Measurements from ENCODE around the gene PCSK5. TPM values are rescaled to one million over a fixed set of nuclear protein-coding genes. Genes with fewer than 3 reads are reported as not detected.

Gene PCSK5
- total and polyA plus RNA-seq, 4 experiments from 2014 or later = 3.4 to 8.4 (median 6.5) TPM

DNA sequence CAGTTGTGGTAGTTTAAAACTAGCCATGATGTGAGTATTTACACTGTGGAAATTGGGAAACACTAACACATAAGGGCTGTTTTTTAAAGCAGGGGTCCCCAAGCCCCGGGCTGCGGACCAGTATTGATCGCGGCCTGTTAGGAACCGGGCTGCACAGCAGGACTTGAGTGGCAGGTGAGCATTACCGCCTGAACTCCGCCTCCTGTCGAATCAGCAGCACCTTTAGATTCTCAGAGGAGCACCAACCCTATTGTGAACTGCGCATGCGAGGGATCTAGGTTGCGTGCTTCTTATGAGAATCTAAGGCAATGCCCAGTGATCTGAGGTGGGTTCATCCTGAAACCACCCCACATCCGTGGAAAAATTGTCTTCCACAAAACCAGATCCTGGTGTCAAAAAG lies 127.8 kb downstream of the PCSK5 start:
- Mint-ChIP-seq H3K27me3 (peaks cover 0 to 1% of the 10 kb centered on the region in 2 donors), H3K4me1 (peaks cover 32 to 72% (median 40%) of the 10 kb centered on the region in 4 donors), H3K9me3 (peaks cover 0 to 4% (median 0%) of the 10 kb centered on the region in 8 donors), H3K4me3 (peak overlapping the region in 5 of 8 donors; percentile 13 to 81 (median 61)), H3K36me3 (no peaks in the 10 kb centered on the region), H3K27ac (peak overlapping the region in 4 of 7 donors; percentile 4 to 77 (median 48))
- Histone ChIP-seq H3K4me1 (ENCODE audit: insufficient read depth, low read length) (peaks cover 23% of the 10 kb centered on the region), H3K9me3 (ENCODE audit: control insufficient read depth in 1 of 2, low read length in 2 of 2) (no peaks in the 10 kb centered on the region), H3K36me3 (ENCODE audit: insufficient read depth, low read length) (no peaks in the 10 kb centered on the region), H3K4me3 (ENCODE audit: low read length in 2 of 2) (no peak overlapping the region), H3K27ac (ENCODE audit: low read depth, low read length) (no peak overlapping the region), H3K27me3 (ENCODE audit: insufficient read depth, low read length) (no peaks in the 10 kb centered on the region)
- intact Hi-C loops (cut with micrococcal nuclease) = no loop called here
- ChIA-PET POLR2A (ENCODE audit: partially characterized antibody) (no interaction called here), CTCF (ENCODE audit: partially characterized antibody) (no interaction called here)
- DNase-seq = peak in 1 of 5 donors; percentile 26

DNA sequence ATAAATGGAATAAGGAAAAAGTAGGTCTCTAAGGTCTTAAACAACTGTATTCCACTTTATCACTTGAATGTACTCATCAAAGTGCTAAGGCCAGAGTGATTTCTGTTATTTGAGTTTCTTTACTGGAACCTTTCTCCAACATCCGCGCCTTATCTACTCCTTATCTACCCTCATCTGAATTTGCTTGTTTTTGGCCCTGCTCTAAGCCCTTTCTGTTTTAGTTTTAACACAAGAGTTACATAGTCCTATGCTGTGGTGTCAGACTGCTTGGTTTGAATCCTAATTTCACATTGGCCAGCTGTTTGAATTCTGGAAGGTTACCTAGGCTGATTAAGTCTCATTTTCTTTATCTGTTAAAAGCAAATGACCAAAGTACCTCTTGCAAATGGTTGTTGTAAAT lies 128.3 kb downstream of the PCSK5 start:
- Mint-ChIP-seq H3K4me3 (peak overlapping the region in 6 of 8 donors; percentile 1 to 81 (median 61)), H3K36me3 (no peaks in the 10 kb centered on the region), H3K27ac (peak overlapping the region in 6 of 7 donors; percentile 4 to 87 (median 62)), H3K27me3 (peaks cover 0 to 1% of the 10 kb centered on the region in 2 donors), H3K9me3 (peaks cover 0 to 4% (median 0%) of the 10 kb centered on the region in 8 donors), H3K4me1 (peaks cover 36 to 77% (median 45%) of the 10 kb centered on the region in 4 donors)
- POLR2A ChIA-PET (ENCODE audit: partially characterized antibody) = interaction anchor here (1.2 kb wide), 1 partner anchor 128 kb away, joined by 5 read pairs; the partner anchor contains the start of gene PCSK5
- CTCF ChIA-PET (ENCODE audit: partially characterized antibody) = no interaction called here
- Histone ChIP-seq H3K9me3 (ENCODE audit: control insufficient read depth in 1 of 2, low read length in 2 of 2) (no peaks in the 10 kb centered on the region), H3K4me1 (ENCODE audit: insufficient read depth, low read length) (peaks cover 28% of the 10 kb centered on the region), H3K4me3 (ENCODE audit: low read length in 2 of 2) (no peak overlapping the region), H3K36me3 (ENCODE audit: insufficient read depth, low read length) (no peaks in the 10 kb centered on the region), H3K27ac (ENCODE audit: low read depth, low read length) (no peak overlapping the region), H3K27me3 (ENCODE audit: insufficient read depth, low read length) (no peaks in the 10 kb centered on the region)
- intact Hi-C loops (cut with micrococcal nuclease) = no loop called here
- peak in 2 of 5 donors; percentile 15 to 34 for DNase-seq

DNA sequence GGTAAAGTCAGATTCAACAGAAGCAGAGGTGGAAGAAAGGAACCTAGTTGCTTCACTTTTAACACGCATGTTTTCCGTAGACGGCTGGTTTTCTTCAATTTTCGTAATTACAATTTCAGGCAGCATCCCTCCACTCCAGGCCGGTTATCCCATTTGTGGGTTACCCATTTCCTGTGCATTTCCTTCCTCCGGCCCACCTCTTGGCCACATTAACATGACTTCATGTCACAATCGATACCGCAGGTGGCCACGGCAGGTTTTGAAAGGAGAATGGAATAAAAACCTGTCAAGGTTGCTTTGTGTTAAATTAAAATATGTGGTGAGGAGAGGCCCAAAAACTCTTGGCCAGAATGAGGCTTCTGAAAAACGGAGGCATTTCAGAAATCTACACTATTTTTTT lies 130.2 kb downstream of the PCSK5 start:
- ChIA-PET CTCF (ENCODE audit: partially characterized antibody) (no interaction called here), POLR2A (ENCODE audit: partially characterized antibody) (no interaction called here)
- peak overlapping the region in 1 of 7 donors; percentile 60 for H3K27ac Mint-ChIP-seq
- intact Hi-C loops (cut with micrococcal nuclease) = loop anchor here (5.0 to 10.0 kb wide), 3 partner anchors 74 to 1157 kb away; partner anchors contain the start of gene VPS13A
- H3K4me1 Mint-ChIP-seq = peaks cover 46 to 91% (median 61%) of the 10 kb centered on the region in 4 donors
- Histone ChIP-seq H3K4me1 (ENCODE audit: insufficient read depth, low read length) (peaks cover 46% of the 10 kb centered on the region), H3K36me3 (ENCODE audit: insufficient read depth, low read length) (no peaks in the 10 kb centered on the region), H3K4me3 (ENCODE audit: low read length in 2 of 2) (no peak overlapping the region), H3K27me3 (ENCODE audit: insufficient read depth, low read length) (no peaks in the 10 kb centered on the region), H3K27ac (ENCODE audit: low read depth, low read length) (no peak overlapping the region), H3K9me3 (ENCODE audit: control insufficient read depth in 1 of 2, low read length in 2 of 2) (no peaks in the 10 kb centered on the region)
- DNase-seq = no peak
- no peaks in the 10 kb centered on the region for H3K27me3 Mint-ChIP-seq
- peaks cover 0 to 2% (median 0%) of the 10 kb centered on the region in 8 donors for H3K9me3 Mint-ChIP-seq
- H3K4me3 Mint-ChIP-seq = peak overlapping the region in 4 of 8 donors; percentile 12 to 60 (median 44)
- H3K36me3 Mint-ChIP-seq = no peaks in the 10 kb centered on the region

DNA sequence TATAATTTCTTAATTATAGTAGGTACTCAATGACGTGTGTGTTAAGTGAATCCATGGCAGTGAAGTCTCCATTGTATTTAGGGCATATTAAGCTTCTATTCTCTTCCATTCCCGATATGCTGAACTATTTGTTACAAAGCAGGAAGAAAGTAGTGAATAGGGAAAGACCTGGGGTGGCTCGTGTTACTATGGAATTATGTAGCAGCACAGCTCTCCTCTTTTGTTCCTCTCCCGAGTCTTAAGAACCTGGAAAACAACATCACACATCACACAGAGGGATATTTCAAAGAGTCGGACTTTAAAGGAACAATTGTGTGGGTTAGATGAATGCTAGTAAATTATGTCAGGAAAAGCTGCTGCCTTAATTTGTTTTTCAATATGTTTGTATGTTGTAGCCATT lies 131.8 kb downstream of the PCSK5 start:
- intact Hi-C loops (cut with micrococcal nuclease) = loop anchor here (5.0 to 10.0 kb wide), 3 partner anchors 72 to 1155 kb away; partner anchors contain the start of gene VPS13A
- Histone ChIP-seq H3K4me3 (ENCODE audit: low read length in 2 of 2) (no peak overlapping the region), H3K27me3 (ENCODE audit: insufficient read depth, low read length) (no peaks in the 10 kb centered on the region), H3K9me3 (ENCODE audit: control insufficient read depth in 1 of 2, low read length in 2 of 2) (no peaks in the 10 kb centered on the region), H3K36me3 (ENCODE audit: insufficient read depth, low read length) (no peaks in the 10 kb centered on the region), H3K27ac (ENCODE audit: low read depth, low read length) (no peak overlapping the region), H3K4me1 (ENCODE audit: insufficient read depth, low read length) (peaks cover 61% of the 10 kb centered on the region)
- Mint-ChIP-seq H3K4me1 (peaks cover 53 to 91% (median 72%) of the 10 kb centered on the region in 4 donors), H3K4me3 (no peak overlapping the region), H3K9me3 (no peaks in the 10 kb centered on the region), H3K36me3 (no peaks in the 10 kb centered on the region), H3K27me3 (no peaks in the 10 kb centered on the region), H3K27ac (peak overlapping the region in 6 of 7 donors; percentile 17 to 93 (median 84))
- no peak for DNase-seq
- POLR2A ChIA-PET (ENCODE audit: partially characterized antibody) = interaction anchor here (1.3 kb wide), 1 partner anchor 131 kb away, joined by 6 read pairs; the partner anchor contains the start of gene PCSK5
- CTCF ChIA-PET (ENCODE audit: partially characterized antibody) = interaction anchor here (1.3 to 1.5 kb wide), 2 partner anchors 12 to 279 kb away, joined by 3 to 4 read pairs; no protein-coding TSS in a partner anchor

DNA sequence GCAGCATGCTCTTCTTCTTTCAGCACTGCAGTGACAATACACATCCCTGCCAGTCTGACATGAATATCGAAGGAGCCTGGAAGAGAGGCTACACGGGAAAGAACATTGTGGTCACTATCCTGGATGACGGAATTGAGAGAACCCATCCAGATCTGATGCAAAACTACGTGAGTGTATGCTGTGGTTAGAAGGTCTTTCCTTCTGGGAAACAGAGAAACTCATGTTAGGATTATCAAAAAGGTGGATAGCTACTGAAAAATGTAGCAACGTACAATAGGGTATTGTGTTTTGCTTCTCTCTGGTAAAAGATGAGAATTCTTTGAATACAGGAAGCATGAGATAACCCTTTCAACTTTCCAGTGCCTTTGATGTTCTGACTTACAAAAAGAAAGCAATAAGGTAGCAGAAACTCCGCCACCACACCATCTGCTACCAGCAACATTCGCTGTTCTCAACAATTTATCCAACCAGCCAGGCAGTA lies 133.3 kb downstream of the PCSK5 start:
- ChIA-PET POLR2A (ENCODE audit: partially characterized antibody) (interaction anchor here (1.2 kb wide), 1 partner anchor 133 kb away, joined by 5 read pairs; the partner anchor contains the start of gene PCSK5), CTCF (ENCODE audit: partially characterized antibody) (interaction anchor here (1.0 to 1.1 kb wide), 2 partner anchors 9 to 133 kb away, joined by 3 to 4 read pairs; partner anchors contain the start of gene PCSK5)
- Mint-ChIP-seq H3K36me3 (peaks cover 0 to 3% of the 10 kb centered on the region in 2 donors), H3K27me3 (no peaks in the 10 kb centered on the region), H3K4me3 (peak overlapping the region; percentile 63 to 84 (median 78)), H3K9me3 (no peaks in the 10 kb centered on the region), H3K27ac (peak overlapping the region; percentile 76 to 96 (median 87)), H3K4me1 (peaks cover 58 to 93% (median 75%) of the 10 kb centered on the region in 4 donors)
- Histone ChIP-seq H3K4me1 (ENCODE audit: insufficient read depth, low read length) (peaks cover 68% of the 10 kb centered on the region), H3K27me3 (ENCODE audit: insufficient read depth, low read length) (no peaks in the 10 kb centered on the region), H3K4me3 (ENCODE audit: low read length in 2 of 2) (peak overlapping the region; percentile 9 to 36), H3K9me3 (ENCODE audit: control insufficient read depth in 1 of 2, low read length in 2 of 2) (no peaks in the 10 kb centered on the region), H3K36me3 (ENCODE audit: insufficient read depth, low read length) (no peaks in the 10 kb centered on the region), H3K27ac (ENCODE audit: low read depth, low read length) (peak overlapping the region; percentile 31)
- DNase-seq = peak; percentile 58 to 76 (median 69)
- intact Hi-C loops (cut with micrococcal nuclease) = loop anchor here (2.0 to 10.0 kb wide), 7 partner anchors 71 to 1154 kb away; partner anchors contain the start of genes NMRK1, OSTF1, PCSK5 and RFK

DNA sequence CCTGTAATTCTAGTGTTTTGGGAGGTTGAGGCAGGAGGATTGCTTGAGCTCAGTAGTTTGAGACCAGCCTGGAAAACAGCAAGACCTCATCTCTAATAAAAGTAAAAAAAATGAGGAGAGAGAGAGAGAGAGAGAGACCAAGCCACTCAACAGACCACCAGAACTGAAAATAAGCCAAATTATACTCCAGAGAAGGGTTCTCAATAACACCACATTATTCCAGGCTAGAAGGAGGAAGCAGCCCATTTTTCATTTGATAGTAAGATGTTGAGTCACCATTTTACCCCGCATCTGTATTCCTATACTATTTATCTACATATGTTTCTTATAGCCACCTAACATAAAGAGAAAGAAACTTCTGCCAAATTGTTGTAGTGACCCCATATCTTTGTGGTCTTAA lies 134.8 kb downstream of the PCSK5 start:
- POLR2A ChIA-PET (ENCODE audit: partially characterized antibody) = no interaction called here
- DNase-seq = no peak
- H3K27ac Mint-ChIP-seq = peak overlapping the region; percentile 8 to 96 (median 62)
- no peaks in the 10 kb centered on the region for H3K36me3 ChIP-seq (ENCODE audit: insufficient read depth, low read length)
- H3K36me3 Mint-ChIP-seq = peaks cover 0 to 3% of the 10 kb centered on the region in 2 donors
- no peaks in the 10 kb centered on the region for H3K27me3 ChIP-seq (ENCODE audit: insufficient read depth, low read length)
- no peak overlapping the region for H3K27ac ChIP-seq (ENCODE audit: low read depth, low read length)
- peaks cover 54 to 86% (median 71%) of the 10 kb centered on the region in 4 donors for H3K4me1 Mint-ChIP-seq
- no peaks in the 10 kb centered on the region for H3K9me3 Mint-ChIP-seq
- no peaks in the 10 kb centered on the region for H3K9me3 ChIP-seq (ENCODE audit: control insufficient read depth in 1 of 2, low read length in 2 of 2)
- intact Hi-C loops (cut with micrococcal nuclease) = loop anchor here (2.0 to 10.0 kb wide), 6 partner anchors 70 to 936 kb away; partner anchors contain the start of genes NMRK1, OSTF1, PCSK5 and RFK
- H3K27me3 Mint-ChIP-seq = no peaks in the 10 kb centered on the region
- CTCF ChIA-PET (ENCODE audit: partially characterized antibody) = no interaction called here
- H3K4me1 ChIP-seq (ENCODE audit: insufficient read depth, low read length) = peaks cover 65% of the 10 kb centered on the region
- peak overlapping the region in 3 of 8 donors; percentile 4 to 63 (median 32) for H3K4me3 Mint-ChIP-seq
- no peak overlapping the region for H3K4me3 ChIP-seq (ENCODE audit: low read length in 2 of 2)

DNA sequence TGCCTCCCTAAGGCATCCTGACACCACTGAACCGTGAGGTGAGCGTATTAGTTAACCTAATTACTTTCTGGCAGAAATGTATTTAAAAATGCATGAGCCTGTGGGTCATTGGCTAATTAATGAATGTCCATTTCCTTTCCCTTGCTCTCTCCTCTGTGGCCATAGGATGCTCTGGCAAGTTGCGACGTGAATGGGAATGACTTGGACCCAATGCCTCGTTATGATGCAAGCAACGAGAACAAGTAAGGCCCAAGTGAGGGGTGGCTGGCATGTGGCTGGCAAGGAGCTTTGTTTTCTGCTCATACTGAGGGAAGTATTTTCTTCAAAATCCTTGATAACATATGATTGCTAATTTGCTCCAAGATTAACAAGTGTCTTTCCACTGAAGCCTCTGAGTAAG lies 136.3 kb downstream of the PCSK5 start:
- Histone ChIP-seq H3K27ac (ENCODE audit: low read depth, low read length) (no peak overlapping the region), H3K4me1 (ENCODE audit: insufficient read depth, low read length) (peaks cover 65% of the 10 kb centered on the region), H3K27me3 (ENCODE audit: insufficient read depth, low read length) (no peaks in the 10 kb centered on the region), H3K4me3 (ENCODE audit: low read length in 2 of 2) (no peak overlapping the region), H3K9me3 (ENCODE audit: control insufficient read depth in 1 of 2, low read length in 2 of 2) (no peaks in the 10 kb centered on the region), H3K36me3 (ENCODE audit: insufficient read depth, low read length) (no peaks in the 10 kb centered on the region)
- Mint-ChIP-seq H3K27ac (peak overlapping the region in 5 of 7 donors; percentile 30 to 90 (median 60)), H3K27me3 (no peaks in the 10 kb centered on the region), H3K36me3 (peaks cover 0 to 3% of the 10 kb centered on the region in 2 donors), H3K4me1 (peaks cover 45 to 75% (median 65%) of the 10 kb centered on the region in 4 donors), H3K9me3 (no peaks in the 10 kb centered on the region), H3K4me3 (peak overlapping the region in 6 of 8 donors; percentile 41 to 94 (median 84))
- ChIA-PET POLR2A (ENCODE audit: partially characterized antibody) (interaction anchor here (0.6 kb wide), 1 partner anchor 1402 kb away, joined by 3 read pairs; no protein-coding TSS in a partner anchor), CTCF (ENCODE audit: partially characterized antibody) (interaction anchor here (1.4 kb wide), 1 partner anchor 17 kb away, joined by 3 read pairs; no protein-coding TSS in a partner anchor)
- intact Hi-C loops (cut with micrococcal nuclease) = loop anchor here (10.0 kb wide), 2 partner anchors 68 to 148 kb away; no protein-coding TSS in a partner anchor
- DNase-seq = no peak

All from CD4-positive, alpha-beta memory T cell (primary cell).